ENCODE data around the gene ZBTB34.

DNA sequence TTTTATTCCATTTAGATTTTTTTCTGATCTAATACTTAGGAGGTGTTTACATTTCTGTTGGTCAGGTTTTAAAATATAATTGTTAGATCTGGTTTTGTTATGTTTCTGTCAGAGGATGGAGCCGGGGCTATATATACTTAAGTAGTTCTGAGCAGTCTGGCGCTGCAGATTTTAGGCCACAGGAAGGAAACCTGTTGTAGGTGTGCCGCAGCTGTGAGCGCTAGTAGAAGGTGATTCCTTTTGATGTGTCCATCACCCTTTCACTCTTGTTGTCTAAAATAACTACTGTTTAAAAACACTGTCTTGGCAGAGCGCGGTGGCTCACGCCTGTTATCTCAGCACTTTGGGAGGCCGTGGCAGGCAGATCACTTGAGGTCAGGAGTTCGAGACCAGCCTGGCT is 17.0 kb downstream of the ZBTB34 start:
- TF ChIP-seq EZH2 (IDR thresholded peaks at IDR 0.05; ENCODE audit: borderline replicate concordance) (no peak), CTCF (IDR thresholded peaks at IDR 0.05; ENCODE audit: poor library complexity) (no peak), EZH2phosphoT487 (IDR thresholded peaks at IDR 0.05; ENCODE audit: low read depth, severe bottlenecking, unreplicated experiment) (no peak)
